OCI-LY1 (cell line): Measurements from ENCODE around the gene CCDC141.

Experiments used
- H2AFZ ChIP-seq: fragments of 200-600 bp; sonication (generic), shearing (Covaris generic); 2 replicates; pipeline ENCODE4 v1.6.0; 2014; ENCODE audit warnings: antibody characterized with exemption, mild to moderate bottlenecking, low read length
- H3F3A ChIP-seq: fragments of 200-600 bp; sonication (generic), shearing (Covaris generic); 2 replicates; pipeline ENCODE4 v1.6.0; 2014; ENCODE audit warnings: mild to moderate bottlenecking, antibody characterized with exemption, low read length, moderate library complexity; ENCODE audit not compliant: insufficient read depth
- H3K27ac ChIP-seq: fragments of 200-600 bp; sonication (generic); 2 replicates; pipeline ENCODE4 v1.5.1; 2014; ENCODE audit warnings: low read length, mixed run types, mild to moderate bottlenecking, low read depth; ENCODE audit not compliant: poor library complexity, severe bottlenecking
- H3K27me3 ChIP-seq: fragments of 200-600 bp; sonication (generic); 2 replicates; pipeline ENCODE4 v1.6.0; 2014; ENCODE audit warnings: antibody characterized with exemption, mild to moderate bottlenecking, low read length, moderate library complexity; ENCODE audit not compliant: insufficient read depth
- H3K36me3 ChIP-seq: fragments of 200-600 bp; sonication (generic); 2 replicates; pipeline ENCODE4 v1.6.1; 2014; ENCODE audit warnings: mild to moderate bottlenecking, antibody characterized with exemption, low read length, moderate library complexity, mixed read lengths; ENCODE audit not compliant: insufficient read depth
- H3K4me1 ChIP-seq: fragments of 200-600 bp; sonication (generic); 2 replicates; pipeline ENCODE4 v1.5.1; 2014; ENCODE audit warnings: mild to moderate bottlenecking, low read length, moderate library complexity; ENCODE audit not compliant: insufficient read depth, severe bottlenecking
- H3K4me2 ChIP-seq: fragments of 200-600 bp; sonication (generic), shearing (Covaris generic); 2 replicates; pipeline ENCODE4 v1.6.1; 2014; ENCODE audit warnings: low read length
- H3K4me3 ChIP-seq: fragments of 200-600 bp; sonication (generic); 2 replicates; pipeline ENCODE4 v1.5.1; 2014; ENCODE audit warnings: low read length, low read depth, mild to moderate bottlenecking, mixed read lengths; ENCODE audit not compliant: poor library complexity, severe bottlenecking
- H3K79me2 ChIP-seq: fragments of 200-600 bp; shearing (Covaris generic); 2 replicates; pipeline ENCODE4 v1.6.1; 2016; ENCODE audit warnings: mixed run types, low read length, mixed read lengths; ENCODE audit not compliant: insufficient read depth
- H3K9ac ChIP-seq: fragments of 200-600 bp; sonication (generic), shearing (Covaris generic); 2 replicates; pipeline ENCODE4 v1.6.1; 2014; ENCODE audit warnings: mild to moderate bottlenecking, low read length, mixed read lengths
- H3K9me2 ChIP-seq: fragments of 200-600 bp; sonication (generic), shearing (Covaris generic); 2 replicates; pipeline ENCODE4 v1.6.1; 2014; ENCODE audit warnings: low read depth, mild to moderate bottlenecking, low read length, mixed read lengths
- H3K9me3 ChIP-seq: fragments of 200-600 bp; shearing (Covaris generic); 2 replicates; pipeline ENCODE4 v1.6.1; 2014; ENCODE audit warnings: low read length, mixed read lengths
- H4K20me1 ChIP-seq: fragments of 200-600 bp; sonication (generic), shearing (Covaris generic); 2 replicates; pipeline ENCODE4 v1.6.0; 2016; ENCODE audit warnings: mild to moderate bottlenecking, low read length; ENCODE audit not compliant: insufficient read depth
- CTCF ChIP-seq: fragments of 200-600 bp; sonication (generic), shearing (Covaris generic); IDR thresholded peaks from 2 replicates; pipeline ENCODE4 v1.5.1; 2017; ENCODE audit warnings: mild to moderate bottlenecking, antibody characterized with exemption, low read length, moderate library complexity, mixed read lengths
- EZH2 ChIP-seq: fragments of 200-600 bp; sonication (generic), shearing (Covaris generic); IDR thresholded peaks from 2 replicates; pipeline ENCODE4 v1.8.0; 2017; ENCODE audit warnings: borderline replicate concordance, mixed run types, mild to moderate bottlenecking, antibody characterized with exemption, low read length, moderate library complexity, mixed read lengths

The CCDC141 gene

GRCh38 chr2:178833382-178833781, 216.6 kb downstream of the CCDC141 start:
- H4K20me1 ChIP-seq, result no peaks in the 10 kb centered on the region
- H3K79me2 ChIP-seq, result no peaks in the 10 kb centered on the region
- H3K4me1 ChIP-seq, result peaks cover 23% of the 10 kb centered on the region
- no peak overlapping the region for H3K4me3 ChIP-seq
- no peaks in the 10 kb centered on the region for H3K9me2 ChIP-seq
- no peak overlapping the region for H3K4me2 ChIP-seq
- H3K27me3 ChIP-seq, result no peaks in the 10 kb centered on the region
- no peaks in the 10 kb centered on the region for H3F3A ChIP-seq
- H3K9me3 ChIP-seq, result no peaks in the 10 kb centered on the region
- TF ChIP-seq CTCF (no peak), EZH2 (no peak)
- H2AFZ ChIP-seq, result no peak overlapping the region
- H3K36me3 ChIP-seq, result no peaks in the 10 kb centered on the region
- H3K27ac ChIP-seq, result no peak overlapping the region
- no peak overlapping the region for H3K9ac ChIP-seq

GRCh38 chr2:178830451-178830850, 219.5 kb downstream of the CCDC141 start:
- H3K79me2 ChIP-seq, result no peaks in the 10 kb centered on the region
- no peaks in the 10 kb centered on the region for H3K27me3 ChIP-seq
- peak overlapping the region; percentile 38 for H3K27ac ChIP-seq
- no peak for TF ChIP-seq EZH2
- TF ChIP-seq CTCF, result no peak
- no peak overlapping the region for H3K9ac ChIP-seq
- H4K20me1 ChIP-seq, result no peaks in the 10 kb centered on the region
- no peaks in the 10 kb centered on the region for H3K9me3 ChIP-seq
- H3F3A ChIP-seq, result no peaks in the 10 kb centered on the region
- no peak overlapping the region for H3K4me3 ChIP-seq
- no peak overlapping the region for H2AFZ ChIP-seq
- peaks cover 29% of the 10 kb centered on the region for H3K4me1 ChIP-seq
- H3K36me3 ChIP-seq, result no peaks in the 10 kb centered on the region
- H3K9me2 ChIP-seq, result no peaks in the 10 kb centered on the region
- H3K4me2 ChIP-seq, result no peak overlapping the region

GRCh38 chr2:178829981-178830380, 220.0 kb downstream of the CCDC141 start:
- no peak overlapping the region for H2AFZ ChIP-seq
- TF ChIP-seq EZH2 (no peak), CTCF (no peak)
- H3K4me1 ChIP-seq, result peaks cover 29% of the 10 kb centered on the region
- H3K9me2 ChIP-seq, result no peaks in the 10 kb centered on the region
- no peaks in the 10 kb centered on the region for H4K20me1 ChIP-seq
- H3K9ac ChIP-seq, result no peak overlapping the region
- no peaks in the 10 kb centered on the region for H3F3A ChIP-seq
- H3K27me3 ChIP-seq, result no peaks in the 10 kb centered on the region
- no peaks in the 10 kb centered on the region for H3K36me3 ChIP-seq
- H3K4me2 ChIP-seq, result no peak overlapping the region; the same call in 1 of the 2 replicates
- H3K4me3 ChIP-seq, result no peak overlapping the region
- H3K27ac ChIP-seq, result peak overlapping the region; percentile 38
- H3K79me2 ChIP-seq, result no peaks in the 10 kb centered on the region
- no peaks in the 10 kb centered on the region for H3K9me3 ChIP-seq
